PC-3 (cell line): Measurements from ENCODE around the gene XPA. TPM values are rescaled to one million over a fixed set of nuclear protein-coding genes. Genes with fewer than 3 reads are reported as not detected.
A peak's percentile ranks its signal among the peaks of the same experiment; 100 is the strongest.

ENCODE experiments used
- ATAC-seq: fragments of 200-7000 bp; cut with Tn5 transposase; 2 replicates; pipeline ENCODE4 v1.9.1; 2020; ENCODE audit warnings: mild to moderate bottlenecking, moderate library complexity
- BruUV-seq: library from RNA; stranded (reverse); fragments of 400-500 nt; replicated peaks from 2 replicates; lab custom pipeline; 2021; lab: Mats Ljungman, UMichigan
- CTCF ChIA-PET: fragments of 300-600 bp; sonication (Branson Sonifier 250); formaldehyde crosslinking; loops from one replicate; lab custom pipeline; 2022; ENCODE audit warnings: antibody characterized with exemption; lab: Charles Lee
- POLR2A ChIA-PET: fragments of 300-600 bp; sonication (Branson Sonifier 250); formaldehyde crosslinking; loops from one replicate; lab custom pipeline; 2022; ENCODE audit warnings: antibody characterized with exemption; ENCODE audit not compliant: unreplicated experiment; lab: Charles Lee
- DNase-seq: peaks from one replicate; pipeline ENCODE4 v3.0.0-alpha.2; 2015
- H2AFZ ChIP-seq: fragments of 300-600 bp; sonication (generic); 2 replicates; pipeline ENCODE4 v1.6.0; 2016; ENCODE audit warnings: antibody characterized with exemption, low read length
- H3F3A ChIP-seq: fragments of 300-600 bp; sonication (generic); one replicate; pipeline ENCODE4 v1.6.0; 2017; ENCODE audit warnings: antibody characterized with exemption, low read length, control low read depth, mild to moderate bottlenecking; ENCODE audit not compliant: unreplicated experiment
- H3K27ac ChIP-seq: fragments of 300-600 bp; sonication (generic); 2 replicates; pipeline ENCODE4 v1.5.1; 2016; ENCODE audit warnings: mild to moderate bottlenecking, low read length
- H3K27me3 ChIP-seq: fragments of 300-600 bp; sonication (generic); 2 replicates; pipeline ENCODE4 v1.6.1; 2016; ENCODE audit warnings: low read length, mixed read lengths
- H3K36me3 ChIP-seq: fragments of 300-600 bp; sonication (generic); 2 replicates; pipeline ENCODE4 v1.6.1; 2016; ENCODE audit warnings: low read depth, mixed run types, low read length, mixed read lengths
- H3K4me1 ChIP-seq: fragments of 300-600 bp; sonication (generic); 2 replicates; pipeline ENCODE4 v1.5.1; 2016; ENCODE audit warnings: low read length; ENCODE audit not compliant: insufficient read depth
- H3K4me2 ChIP-seq: fragments of 300-600 bp; sonication (generic); 2 replicates; pipeline ENCODE4 v1.6.0; 2016; ENCODE audit warnings: low read length
- H3K4me3 ChIP-seq: fragments of 300-600 bp; sonication (generic); 2 replicates; pipeline ENCODE4 v1.5.1; 2016; ENCODE audit warnings: mild to moderate bottlenecking, low read length, mixed read lengths
- H3K79me2 ChIP-seq: fragments of 300-600 bp; sonication (generic); 2 replicates; pipeline ENCODE4 v1.6.1; 2017; ENCODE audit warnings: low read length, mixed read lengths
- H3K9ac ChIP-seq: fragments of 300-600 bp; sonication (generic); 2 replicates; pipeline ENCODE4 v1.6.0; 2016; ENCODE audit warnings: mild to moderate bottlenecking, low read length
- H3K9me2 ChIP-seq: fragments of 300-600 bp; sonication (generic); replicated peaks from 2 replicates; pipeline ENCODE4 v1.6.1; 2016; ENCODE audit warnings: mixed run types, low read length, mixed read lengths
- H3K9me3 ChIP-seq: fragments of 300-600 bp; sonication (generic); 2 replicates; pipeline ENCODE4 v1.6.1; 2016; ENCODE audit warnings: low read length, mixed read lengths
- H4K20me1 ChIP-seq: fragments of 300-600 bp; sonication (generic); 2 replicates; pipeline ENCODE4 v1.6.1; 2016; ENCODE audit warnings: low read length, mixed read lengths
- CTCF ChIP-seq: fragments of 300-600 bp; sonication (generic); conservative IDR thresholded peaks from 2 replicates; pipeline ENCODE4 v1.5.1; 2017; ENCODE audit warnings: antibody characterized with exemption, low read depth, mild to moderate bottlenecking, low read length
- EZH2 ChIP-seq: fragments of 300-600 bp; sonication (generic); IDR thresholded peaks from one replicate; pipeline ENCODE4 v1.6.1; 2017; ENCODE audit warnings: antibody characterized with exemption, mild to moderate bottlenecking, low read length; ENCODE audit not compliant: unreplicated experiment
- EZH2phosphoT487 ChIP-seq: fragments of 300-600 bp; sonication (generic); IDR thresholded peaks from 2 replicates; pipeline ENCODE4 v1.6.1; 2018; ENCODE audit warnings: mild to moderate bottlenecking, antibody characterized with exemption, low read length, borderline replicate concordance
- intact Hi-C: fragments of 100-400 bp; cut with micrococcal nuclease; formaldehyde crosslinking; loops from 2 replicates; pipeline ENCODE4 v1.9.0; 2023
- total RNA-seq: library from RNA; depleted of rRNA; stranded (reverse); fragments of >200 nt; gene quantifications from 2 replicates; pipeline ENCODE4 v1.2.3, GENCODE V29; 2014

Gene XPA
- total RNA-seq, 1 experiment from 2014 or later: 9.4 TPM

GRCh38 chr9:97632248-97632984 lies 64.7 kb downstream of the XPA start:
- Histone ChIP-seq H3K9me3 (no peaks in the 10 kb centered on the region), H3K4me3 (peak overlapping the region; percentile 96), H3K4me1 (peaks cover 14% of the 10 kb centered on the region), H2AFZ (peak overlapping the region; percentile 80), H3K79me2 (peaks cover 76% of the 10 kb centered on the region), H3K9ac (peak overlapping the region; percentile 94), H3K27ac (peak overlapping the region; percentile 89), H3K36me3 (no peaks in the 10 kb centered on the region; the same call in 1 of the 2 replicates), H3K27me3 (no peaks in the 10 kb centered on the region), H4K20me1 (peaks cover 26% of the 10 kb centered on the region), H3F3A (no peaks in the 10 kb centered on the region), H3K4me2 (peak overlapping the region; percentile 91), H3K9me2 (no peaks in the 10 kb centered on the region)
- intact Hi-C loops: no loop called here
- DNase-seq: no peak
- TSS peak; percentile 87 for BruUV-seq
- TF ChIP-seq EZH2phosphoT487: no peak
- no peak for TF ChIP-seq CTCF
- TF ChIP-seq EZH2: no peak
- ATAC-seq: peak; percentile 1; the same call in 1 of the 2 replicates
- CTCF ChIA-PET: interaction anchor here (1.2 kb wide), 1 partner anchor 220 kb away, joined by 3 read pairs; the partner anchor contains the start of gene TDRD7
- POLR2A ChIA-PET: interaction anchor here (0.7 kb wide), 2 partner anchors 20 to 32 kb away, joined by 3 to 5 read pairs; no protein-coding TSS in a partner anchor

GRCh38 chr9:97630591-97630990 lies 66.5 kb downstream of the XPA start:
- no TSS peak for BruUV-seq
- Histone ChIP-seq H2AFZ (no peak overlapping the region), H4K20me1 (peaks cover 12% of the 10 kb centered on the region), H3K4me3 (no peak overlapping the region), H3K9me3 (no peaks in the 10 kb centered on the region), H3K4me2 (no peak overlapping the region), H3K79me2 (peaks cover 59% of the 10 kb centered on the region), H3K27ac (no peak overlapping the region), H3F3A (no peaks in the 10 kb centered on the region), H3K4me1 (peaks cover 5% of the 10 kb centered on the region; the same call in 1 of the 2 replicates), H3K9ac (no peak overlapping the region), H3K36me3 (no peaks in the 10 kb centered on the region; the same call in 1 of the 2 replicates), H3K9me2 (no peaks in the 10 kb centered on the region), H3K27me3 (no peaks in the 10 kb centered on the region)
- intact Hi-C loops: no loop called here
- POLR2A ChIA-PET: no interaction called here
- no peak for DNase-seq
- no peak for ATAC-seq
- TF ChIP-seq EZH2phosphoT487: no peak
- no peak for TF ChIP-seq CTCF
- no peak for TF ChIP-seq EZH2
- CTCF ChIA-PET: no interaction called here

GRCh38 chr9:97629156-97629555 lies 68.0 kb downstream of the XPA start:
- H3K36me3 ChIP-seq: no peaks in the 10 kb centered on the region; the same call in 1 of the 2 replicates
- no peak overlapping the region for H3K27ac ChIP-seq
- no peaks in the 10 kb centered on the region for H3K27me3 ChIP-seq
- no peak overlapping the region for H3K4me2 ChIP-seq
- no peak overlapping the region for H2AFZ ChIP-seq
- H3F3A ChIP-seq: no peaks in the 10 kb centered on the region
- TF ChIP-seq CTCF (no peak), EZH2 (no peak), EZH2phosphoT487 (no peak)
- no peak overlapping the region for H3K9ac ChIP-seq
- H3K4me3 ChIP-seq: no peak overlapping the region
- ChIA-PET CTCF (no interaction called here), POLR2A (no interaction called here)
- intact Hi-C loops: no loop called here
- no peak for ATAC-seq
- H3K9me2 ChIP-seq: no peaks in the 10 kb centered on the region
- peaks cover 45% of the 10 kb centered on the region for H3K79me2 ChIP-seq
- peaks cover 5% of the 10 kb centered on the region; the same call in 1 of the 2 replicates for H3K4me1 ChIP-seq
- no peak for DNase-seq
- 0 out of 2 replicates have a peak, but pooled peaks cover under 1% of the 10 kb centered on the region for H4K20me1 ChIP-seq
- no TSS peak for BruUV-seq
- H3K9me3 ChIP-seq: no peaks in the 10 kb centered on the region
